HL-60 (cell line): Measurements from ENCODE around the gene TNFSF4.

Experiments used
- DNase-seq, 2 experiments: peaks; one replicate each; pipeline ENCODE4 v3.0.0-alpha.2; 2010 to 2020; ENCODE audit warnings: low read depth in 1 of 2, low spot score in 1 of 2
- H3K27ac ChIP-seq: fragments of 250-450 bp; sonication (Bioruptor Pico); replicated peaks from 2 replicates; pipeline ENCODE4 v1.5.1; 2020; ENCODE audit warnings: mild to moderate bottlenecking, moderate library complexity
- H3K27me3 ChIP-seq: fragments of 250-450 bp; sonication (Bioruptor Pico); 2 replicates; pipeline ENCODE4 v1.5.1; 2021; ENCODE audit warnings: mild to moderate bottlenecking, moderate library complexity; ENCODE audit not compliant: insufficient read depth, poor library complexity, severe bottlenecking
- H3K4me3 ChIP-seq: replicated peaks from 2 replicates; pipeline ENCODE4 v1.5.1; 2011; ENCODE audit warnings: mild to moderate bottlenecking, control low read depth, low read length; ENCODE audit not compliant: insufficient read depth
- CTCF ChIP-seq: IDR thresholded peaks from one replicate; pipeline ENCODE4 v1.5.1; 2011; ENCODE audit warnings: low read length, control low read depth, inconsistent platforms; ENCODE audit not compliant: insufficient read depth
- GABPA ChIP-seq: IDR thresholded peaks from 2 replicates; pipeline ENCODE4 v1.6.1; 2012; ENCODE audit warnings: low read depth
- POLR2AphosphoS5 ChIP-seq: IDR thresholded peaks from 2 replicates; pipeline ENCODE4 v1.6.1; 2012; ENCODE audit warnings: low read depth
- SPI1 ChIP-seq: IDR thresholded peaks from 2 replicates; pipeline ENCODE4 v1.6.1; 2012; ENCODE audit warnings: low read depth, mild to moderate bottlenecking, borderline replicate concordance
- TF ChIP-seq, protein P1 (sequence below): IDR thresholded peaks from 2 replicates; pipeline ENCODE4 v1.6.1; 2012; ENCODE audit warnings: low read depth; ENCODE audit not compliant: insufficient replicate concordance

The TNFSF4 gene

GRCh38 chr1:173164178-173164577, 43.0 kb downstream of the TNFSF4 start:
- no peak overlapping the region for H3K27ac ChIP-seq
- TF ChIP-seq, protein P1, sequence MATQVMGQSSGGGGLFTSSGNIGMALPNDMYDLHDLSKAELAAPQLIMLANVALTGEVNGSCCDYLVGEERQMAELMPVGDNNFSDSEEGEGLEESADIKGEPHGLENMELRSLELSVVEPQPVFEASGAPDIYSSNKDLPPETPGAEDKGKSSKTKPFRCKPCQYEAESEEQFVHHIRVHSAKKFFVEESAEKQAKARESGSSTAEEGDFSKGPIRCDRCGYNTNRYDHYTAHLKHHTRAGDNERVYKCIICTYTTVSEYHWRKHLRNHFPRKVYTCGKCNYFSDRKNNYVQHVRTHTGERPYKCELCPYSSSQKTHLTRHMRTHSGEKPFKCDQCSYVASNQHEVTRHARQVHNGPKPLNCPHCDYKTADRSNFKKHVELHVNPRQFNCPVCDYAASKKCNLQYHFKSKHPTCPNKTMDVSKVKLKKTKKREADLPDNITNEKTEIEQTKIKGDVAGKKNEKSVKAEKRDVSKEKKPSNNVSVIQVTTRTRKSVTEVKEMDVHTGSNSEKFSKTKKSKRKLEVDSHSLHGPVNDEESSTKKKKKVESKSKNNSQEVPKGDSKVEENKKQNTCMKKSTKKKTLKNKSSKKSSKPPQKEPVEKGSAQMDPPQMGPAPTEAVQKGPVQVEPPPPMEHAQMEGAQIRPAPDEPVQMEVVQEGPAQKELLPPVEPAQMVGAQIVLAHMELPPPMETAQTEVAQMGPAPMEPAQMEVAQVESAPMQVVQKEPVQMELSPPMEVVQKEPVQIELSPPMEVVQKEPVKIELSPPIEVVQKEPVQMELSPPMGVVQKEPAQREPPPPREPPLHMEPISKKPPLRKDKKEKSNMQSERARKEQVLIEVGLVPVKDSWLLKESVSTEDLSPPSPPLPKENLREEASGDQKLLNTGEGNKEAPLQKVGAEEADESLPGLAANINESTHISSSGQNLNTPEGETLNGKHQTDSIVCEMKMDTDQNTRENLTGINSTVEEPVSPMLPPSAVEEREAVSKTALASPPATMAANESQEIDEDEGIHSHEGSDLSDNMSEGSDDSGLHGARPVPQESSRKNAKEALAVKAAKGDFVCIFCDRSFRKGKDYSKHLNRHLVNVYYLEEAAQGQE: no peak
- no peak for TF ChIP-seq CTCF
- TF ChIP-seq GABPA: no peak
- TF ChIP-seq SPI1: no peak
- TF ChIP-seq POLR2AphosphoS5: no peak
- no peak overlapping the region for H3K4me3 ChIP-seq
- H3K27me3 ChIP-seq: no peaks in the 10 kb centered on the region
- DNase-seq: no peak

DNA sequence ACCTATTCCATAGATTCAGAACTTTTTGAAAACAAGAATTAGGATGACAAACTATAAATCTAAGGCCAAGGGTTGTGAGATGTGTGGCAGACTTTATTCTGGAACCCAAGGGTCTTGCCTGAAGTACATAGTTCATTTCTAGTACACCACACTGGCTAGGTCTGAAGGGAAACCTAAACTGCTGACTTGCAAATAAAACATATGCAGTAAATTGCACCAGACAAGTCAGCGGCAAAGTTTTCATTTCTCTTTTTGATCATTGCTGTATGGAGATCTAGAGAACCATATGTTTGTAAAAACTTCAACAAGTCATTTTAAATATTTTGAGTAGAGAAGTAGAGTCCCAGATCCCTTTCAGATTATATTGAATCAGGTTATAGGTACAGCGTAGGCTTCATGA, 43.9 kb downstream of the TNFSF4 start:
- Histone ChIP-seq H3K4me3 (no peak overlapping the region), H3K27me3 (no peaks in the 10 kb centered on the region), H3K27ac (no peak overlapping the region)
- no peak for DNase-seq
- TF ChIP-seq, protein P1: no peak
- no peak for TF ChIP-seq GABPA
- TF ChIP-seq POLR2AphosphoS5: no peak
- TF ChIP-seq CTCF: no peak

DNA sequence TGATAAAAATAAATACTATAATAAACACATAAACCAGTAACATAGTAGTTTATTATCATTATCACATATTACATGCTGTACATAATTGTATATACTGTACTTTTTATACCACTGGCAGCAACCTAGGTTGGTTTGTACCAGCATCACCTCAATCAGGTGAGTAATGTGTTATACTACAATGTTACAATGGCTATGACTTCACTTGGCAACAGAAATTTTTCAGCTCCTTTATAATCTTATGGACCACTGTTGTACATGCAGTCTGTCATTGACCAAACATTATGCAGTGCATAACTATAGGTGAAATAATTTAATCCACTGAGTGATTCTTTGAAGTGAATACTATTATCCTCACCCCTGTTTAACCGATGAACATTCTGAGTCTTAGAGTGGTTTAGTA, 44.5 kb downstream of the TNFSF4 start:
- TF ChIP-seq GABPA: no peak
- TF ChIP-seq, protein P1: no peak
- no peak for TF ChIP-seq SPI1
- no peak for TF ChIP-seq CTCF
- TF ChIP-seq POLR2AphosphoS5: no peak

More for the DNA sequence above, 44.5 kb downstream of the TNFSF4 start:
- DNase-seq: no peak
- Histone ChIP-seq H3K27ac (no peak overlapping the region), H3K27me3 (no peaks in the 10 kb centered on the region), H3K4me3 (no peak overlapping the region)
